SKM-1 treated with dmso at 0.1 percent for 144 hours (cell line): ENCODE results near the gene ZIC2.

Source experiments
- DNase-seq: peaks from one replicate; lab custom pipeline; 2025; ENCODE audit not compliant: unreplicated experiment; lab: John Stamatoyannopoulos, UW

The ZIC2 gene

GRCh38 chr13:99959540-99960230 is 21.9 kb upstream of the ZIC2 start:
- DNase-seq, result no peak

GRCh38 chr13:99960663-99961311 is 20.8 kb upstream of the ZIC2 start:
- no peak for DNase-seq

DNA sequence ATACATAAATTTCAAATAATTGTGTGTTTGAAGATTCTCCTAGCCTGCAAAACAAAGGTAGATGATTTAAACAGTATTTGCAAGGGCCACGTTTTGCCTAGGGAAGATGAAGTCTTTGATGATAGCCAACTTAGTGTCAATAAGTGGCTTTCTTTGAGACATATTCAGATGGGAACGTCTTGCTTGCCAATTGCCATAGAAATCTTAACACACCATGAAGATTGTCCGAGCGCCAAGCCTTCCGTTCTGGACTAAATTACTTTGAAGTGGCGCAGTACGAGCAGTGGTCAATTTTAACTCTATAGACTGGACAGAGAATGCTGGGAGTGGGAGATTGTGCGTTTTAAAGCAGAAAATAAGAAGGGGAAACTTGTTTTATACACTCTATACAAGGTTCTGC is 19.9 kb upstream of the ZIC2 start:
- no peak for DNase-seq

- DNase-seq, result no peak
These were observed 19.3 kb upstream of the ZIC2 start for GRCh38 chr13:99962242-99962641.

DNA sequence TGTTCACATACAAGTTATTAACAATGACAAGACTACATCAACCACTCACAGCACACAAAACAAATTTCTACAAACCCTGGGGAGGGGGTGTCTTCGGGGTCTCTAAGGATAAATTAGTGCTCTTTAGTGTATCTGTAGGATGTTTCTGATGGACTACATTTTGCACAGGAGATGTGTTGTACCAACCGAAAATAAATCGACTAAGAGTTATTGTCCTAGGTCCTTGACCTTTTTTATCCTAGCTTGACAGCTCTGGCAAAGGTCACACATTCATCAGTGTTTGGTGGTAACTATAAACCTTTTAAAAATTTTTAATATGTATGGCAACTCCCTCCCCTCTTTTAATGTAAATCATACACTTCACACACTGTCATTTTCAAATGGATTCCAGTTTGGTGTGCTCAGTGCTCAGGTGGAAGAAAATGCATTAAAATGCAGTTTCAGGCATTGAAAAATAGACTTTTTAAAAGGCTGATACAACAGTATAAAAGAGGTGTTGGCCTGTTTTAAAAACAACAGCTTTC is 17.7 kb upstream of the ZIC2 start:
- no peak for DNase-seq

- DNase-seq, result no peak
These were observed 16.1 kb upstream of the ZIC2 start for GRCh38 chr13:99965329-99966000.

DNA sequence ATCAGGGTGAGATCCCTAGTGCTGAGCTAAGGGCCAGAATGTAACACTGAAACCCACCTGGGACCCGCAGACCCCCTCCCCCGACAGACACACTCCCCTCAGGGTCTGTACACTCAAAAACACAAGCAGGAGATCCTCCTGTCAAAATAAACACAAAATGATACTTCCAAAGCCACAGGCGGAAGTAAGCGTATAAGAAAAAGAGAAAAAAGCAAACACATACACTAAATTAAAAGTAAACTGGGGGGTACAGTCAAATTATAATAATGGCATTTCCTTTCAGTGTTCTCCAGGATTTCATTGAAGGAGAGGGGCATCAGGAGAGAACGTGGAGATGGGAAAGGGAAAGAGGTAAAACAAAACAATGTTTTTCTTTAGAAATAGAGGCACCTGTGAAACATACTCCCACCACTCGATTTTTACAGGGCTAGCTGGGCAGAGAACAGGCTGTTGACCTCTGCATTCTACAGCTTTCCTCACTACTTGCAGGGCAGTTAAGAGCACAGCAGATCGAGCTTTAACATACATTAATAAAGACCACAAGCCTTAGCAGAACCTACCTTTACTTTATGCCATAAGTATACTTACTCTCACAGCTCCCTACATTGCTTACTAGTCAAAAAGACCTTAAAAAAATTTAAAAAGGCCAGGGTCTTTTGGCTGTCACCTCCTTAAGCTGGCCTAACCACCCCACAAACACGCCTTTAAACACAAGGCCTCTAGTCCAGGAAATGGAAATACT is 15.3 kb upstream of the ZIC2 start:
- no peak for DNase-seq

DNA sequence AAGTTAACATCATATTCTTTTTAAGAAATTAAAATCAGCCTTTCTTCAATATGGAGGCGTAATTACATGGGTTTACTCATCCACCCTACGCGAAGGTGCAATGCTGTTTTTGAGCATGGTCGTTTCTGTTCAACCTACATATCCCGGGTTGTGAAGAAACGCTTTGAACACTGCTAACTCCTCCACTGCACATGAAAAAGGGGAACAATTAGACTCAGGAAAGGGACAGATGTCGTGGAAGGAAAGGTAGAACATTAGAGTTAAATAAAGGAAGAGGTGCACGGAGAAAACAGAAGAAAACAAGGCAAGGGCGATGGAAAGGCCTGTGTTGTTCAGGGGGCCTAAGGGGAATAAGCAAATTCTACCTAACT is 14.1 kb upstream of the ZIC2 start:
- DNase-seq, result no peak

DNA sequence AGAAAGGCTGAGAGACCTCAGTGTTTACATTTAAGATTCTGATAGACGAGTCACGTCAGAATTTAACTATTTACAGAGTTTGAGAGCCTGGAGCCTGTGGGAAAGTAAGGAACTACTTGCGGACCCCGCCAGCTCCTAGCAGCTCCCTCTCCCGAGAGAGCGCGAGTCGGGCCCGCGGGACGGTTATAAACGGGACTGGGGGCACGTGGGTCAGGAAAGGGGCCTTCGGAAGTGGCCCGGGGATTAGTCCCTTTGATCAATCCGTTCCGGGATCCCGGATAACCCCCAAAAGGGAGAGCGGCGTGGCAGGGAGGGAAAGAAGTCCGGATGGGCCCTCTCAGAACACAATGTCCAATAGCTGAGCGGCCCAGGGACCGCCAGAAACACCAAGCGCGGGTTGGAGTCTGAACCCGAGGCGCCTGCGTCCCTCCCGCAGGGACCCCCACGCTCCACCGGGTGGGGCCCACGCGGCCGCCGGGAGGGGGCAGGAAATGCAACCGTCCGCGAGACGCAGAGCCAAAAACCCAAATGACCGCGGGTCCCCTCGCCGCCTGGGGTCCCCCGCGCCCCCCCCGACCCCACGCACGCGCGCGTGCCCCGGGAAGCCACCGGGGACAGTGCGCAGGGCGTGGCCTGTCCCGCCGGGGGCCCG is 13.6 kb upstream of the ZIC2 start:
- DNase-seq, result no peak

GRCh38 chr13:99968521-99969452 is 12.8 kb upstream of the ZIC2 start:
- no peak for DNase-seq

DNA sequence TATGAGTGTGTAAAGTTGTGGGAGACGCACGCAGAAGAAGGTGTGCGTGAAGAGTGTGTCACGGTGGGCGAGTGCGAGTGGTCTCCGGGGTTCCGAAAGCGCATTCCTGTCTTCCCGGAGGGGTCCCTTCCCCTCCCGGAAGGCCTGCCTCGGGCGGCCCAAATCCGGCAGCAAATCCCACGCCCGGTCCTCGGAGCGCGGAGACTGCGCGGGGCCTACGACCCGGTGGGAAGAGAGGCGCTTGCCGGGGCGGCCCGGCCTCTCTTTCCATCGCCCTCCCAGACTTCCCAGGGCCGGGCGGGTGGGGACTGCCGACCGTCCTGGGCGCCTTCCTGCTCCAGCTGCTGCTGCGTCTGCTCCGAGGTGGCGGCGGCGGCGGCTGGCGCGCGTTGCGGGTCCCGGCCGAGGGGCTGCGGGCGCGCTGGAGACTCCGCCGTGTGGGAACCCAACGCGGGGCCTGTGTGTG is 12.1 kb upstream of the ZIC2 start:
- DNase-seq, result no peak

DNA sequence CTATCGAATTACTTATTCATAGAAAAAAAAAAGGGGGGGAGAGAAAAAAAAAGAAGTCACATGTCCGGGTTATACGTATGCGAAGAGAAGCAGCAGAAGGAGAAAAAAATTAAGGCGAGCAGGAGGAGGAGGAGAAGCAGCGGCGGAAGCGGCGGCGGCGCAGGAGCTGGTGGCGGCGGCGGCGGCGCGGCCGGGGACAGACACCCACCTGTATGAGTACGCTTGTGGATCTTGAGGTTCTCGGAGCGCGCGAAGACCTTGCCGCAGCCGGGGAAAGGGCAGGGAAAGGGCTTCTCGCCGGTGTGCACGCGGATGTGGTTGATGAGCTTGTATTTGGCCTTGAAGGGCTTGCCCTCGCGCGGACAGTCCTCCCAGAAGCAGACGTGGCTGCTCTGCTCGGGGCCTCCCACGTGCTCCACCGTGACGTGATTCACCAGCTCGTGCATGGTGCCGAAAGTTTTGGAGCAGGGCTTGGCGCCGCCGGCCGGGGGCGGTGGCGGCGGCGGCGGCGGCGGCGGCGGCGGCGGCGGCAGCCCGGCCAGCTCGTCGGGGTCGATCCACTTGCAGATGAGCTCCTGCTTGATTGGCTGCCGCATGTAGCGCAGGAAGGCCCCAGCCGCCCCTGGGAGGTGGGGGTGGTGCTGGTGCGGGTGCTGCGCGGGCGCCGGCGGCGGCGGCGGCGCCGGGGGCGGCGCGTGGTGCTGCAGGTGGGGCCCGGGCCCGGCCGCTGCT is 11.5 kb upstream of the ZIC2 start:
- DNase-seq, result no peak

GRCh38 chr13:99970651-99971575 is 10.7 kb upstream of the ZIC2 start:
- DNase-seq, result no peak

- DNase-seq, result no peak
These were observed 9.9 kb upstream of the ZIC2 start, which contains the start of gene ZIC5 for GRCh38 chr13:99971576-99972189. ZIC5 (minus strand) TSS chr13:99971767; CDS start chr13:99971603, 164 bp downstream.

- no peak for DNase-seq
These were observed 9.3 kb upstream of the ZIC2 start for GRCh38 chr13:99972190-99972731.

DNA sequence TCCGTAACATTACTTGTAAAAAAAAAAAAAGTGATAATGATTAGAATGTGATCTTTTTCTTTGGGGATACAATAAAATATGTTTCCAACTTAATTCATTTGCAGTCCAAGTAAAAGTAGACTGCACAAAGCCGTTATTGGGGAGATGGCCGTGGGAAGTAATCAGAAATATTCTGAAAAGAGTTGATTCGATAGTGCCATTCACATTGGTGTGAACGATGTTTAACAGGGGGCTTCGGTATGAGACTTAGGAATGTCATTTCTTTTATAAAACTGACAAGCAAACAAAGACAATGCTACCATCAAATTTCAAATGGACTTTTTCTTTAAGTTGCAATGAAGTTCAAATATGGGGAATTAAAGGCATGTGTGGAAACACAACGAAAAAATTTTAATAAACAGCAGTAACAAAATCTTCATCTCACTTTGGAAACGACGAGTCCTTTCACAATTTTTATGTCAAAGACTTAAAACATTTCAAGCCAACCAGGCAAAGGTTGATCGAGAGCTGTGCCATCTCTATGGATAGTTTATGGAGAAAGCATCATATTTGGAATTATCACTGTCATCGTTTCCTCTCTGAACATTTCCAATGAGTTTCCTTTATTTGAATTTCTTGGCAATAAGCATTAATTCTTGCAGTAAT is 8.3 kb upstream of the ZIC2 start:
- no peak for DNase-seq

DNA sequence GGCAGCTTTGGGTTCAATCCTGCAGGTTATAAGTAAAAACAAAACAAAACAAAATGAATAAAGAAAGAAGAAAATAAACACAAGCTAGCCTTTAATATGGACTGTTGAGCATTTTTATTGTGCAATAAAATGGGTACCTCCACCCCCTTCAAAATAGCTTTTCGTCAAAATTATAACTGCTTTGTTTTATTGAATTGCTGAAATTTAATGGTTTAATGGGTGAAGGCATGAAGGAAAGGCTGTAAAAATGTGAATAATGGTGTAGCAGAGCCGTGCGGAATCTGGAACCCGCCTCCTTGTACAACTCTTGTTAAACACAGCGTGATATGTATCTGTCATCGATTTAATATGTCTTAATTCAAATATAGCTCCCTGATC is 7.8 kb upstream of the ZIC2 start:
- no peak for DNase-seq
